ENCODE measurements around the gene FAM168A. TPM values are rescaled to one million over a fixed set of nuclear protein-coding genes. Genes with fewer than 3 reads are reported as not detected.

The FAM168A gene
- total RNA-seq, 4 donors from 2014 or later: 28.8 to 53.5 (median 30.6) TPM

- H3K36me3 ChIP-seq: no peaks in the 10 kb centered on the region
- no peak for TF ChIP-seq EP300 (IDR thresholded peaks at IDR 0.05)
- TF ChIP-seq, protein P1, sequence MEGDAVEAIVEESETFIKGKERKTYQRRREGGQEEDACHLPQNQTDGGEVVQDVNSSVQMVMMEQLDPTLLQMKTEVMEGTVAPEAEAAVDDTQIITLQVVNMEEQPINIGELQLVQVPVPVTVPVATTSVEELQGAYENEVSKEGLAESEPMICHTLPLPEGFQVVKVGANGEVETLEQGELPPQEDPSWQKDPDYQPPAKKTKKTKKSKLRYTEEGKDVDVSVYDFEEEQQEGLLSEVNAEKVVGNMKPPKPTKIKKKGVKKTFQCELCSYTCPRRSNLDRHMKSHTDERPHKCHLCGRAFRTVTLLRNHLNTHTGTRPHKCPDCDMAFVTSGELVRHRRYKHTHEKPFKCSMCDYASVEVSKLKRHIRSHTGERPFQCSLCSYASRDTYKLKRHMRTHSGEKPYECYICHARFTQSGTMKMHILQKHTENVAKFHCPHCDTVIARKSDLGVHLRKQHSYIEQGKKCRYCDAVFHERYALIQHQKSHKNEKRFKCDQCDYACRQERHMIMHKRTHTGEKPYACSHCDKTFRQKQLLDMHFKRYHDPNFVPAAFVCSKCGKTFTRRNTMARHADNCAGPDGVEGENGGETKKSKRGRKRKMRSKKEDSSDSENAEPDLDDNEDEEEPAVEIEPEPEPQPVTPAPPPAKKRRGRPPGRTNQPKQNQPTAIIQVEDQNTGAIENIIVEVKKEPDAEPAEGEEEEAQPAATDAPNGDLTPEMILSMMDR (IDR thresholded peaks at IDR 0.05): no peak
- TF ChIP-seq POLR2A (IDR thresholded peaks at IDR 0.05): no peak
- no peak overlapping the region for H3K27ac ChIP-seq
- no peak overlapping the region for H3K4me3 ChIP-seq
- H3K27me3 ChIP-seq: no peaks in the 10 kb centered on the region
- 69 to 74% methylated on average over 4 of the region's 4 CpGs for WGBS, 2 donors
- H3K4me1 ChIP-seq: peaks cover 0 to 9% (median 0%) of the 10 kb centered on the region in 4 donors
- no peak for DNase-seq (ENCODE audit: low spot score in 2 of 2)
- H3K9me3 ChIP-seq: no peaks in the 10 kb centered on the region
These were observed 25.1 kb upstream of the FAM168A start for GRCh38 chr11:73622926-73623593.

DNA sequence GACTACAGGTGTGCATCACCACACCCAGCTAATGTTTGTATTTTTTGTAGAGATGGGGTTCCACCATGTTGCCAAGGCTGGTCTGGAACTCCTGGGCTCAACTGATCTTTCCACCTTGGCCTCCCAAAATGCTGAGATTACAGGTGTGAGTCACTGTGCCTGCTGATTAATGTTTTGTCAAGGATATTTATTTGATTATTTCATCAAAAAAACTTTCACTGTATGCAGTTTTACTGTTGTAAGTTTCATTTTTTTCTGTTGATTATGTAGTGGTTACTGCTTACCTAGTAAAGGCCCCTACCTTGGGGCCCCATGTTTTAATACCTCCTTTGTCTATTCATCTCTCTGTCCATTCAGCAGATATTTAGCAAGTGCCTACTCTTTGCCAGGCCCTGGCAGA lies 16.7 kb upstream of the FAM168A start:
- no peak for TF ChIP-seq EP300 (IDR thresholded peaks at IDR 0.05)
- TF ChIP-seq, protein P1 (IDR thresholded peaks at IDR 0.05): no peak
- TF ChIP-seq POLR2A (IDR thresholded peaks at IDR 0.05): no peak
- H3K4me3 ChIP-seq: no peak overlapping the region
- H3K4me1 ChIP-seq: no peaks in the 10 kb centered on the region
- H3K27me3 ChIP-seq: no peaks in the 10 kb centered on the region
- no peaks in the 10 kb centered on the region for H3K9me3 ChIP-seq
- DNase-seq (ENCODE audit: low spot score in 2 of 2): no peak
- no peaks in the 10 kb centered on the region for H3K36me3 ChIP-seq
- H3K27ac ChIP-seq: no peak overlapping the region

DNA sequence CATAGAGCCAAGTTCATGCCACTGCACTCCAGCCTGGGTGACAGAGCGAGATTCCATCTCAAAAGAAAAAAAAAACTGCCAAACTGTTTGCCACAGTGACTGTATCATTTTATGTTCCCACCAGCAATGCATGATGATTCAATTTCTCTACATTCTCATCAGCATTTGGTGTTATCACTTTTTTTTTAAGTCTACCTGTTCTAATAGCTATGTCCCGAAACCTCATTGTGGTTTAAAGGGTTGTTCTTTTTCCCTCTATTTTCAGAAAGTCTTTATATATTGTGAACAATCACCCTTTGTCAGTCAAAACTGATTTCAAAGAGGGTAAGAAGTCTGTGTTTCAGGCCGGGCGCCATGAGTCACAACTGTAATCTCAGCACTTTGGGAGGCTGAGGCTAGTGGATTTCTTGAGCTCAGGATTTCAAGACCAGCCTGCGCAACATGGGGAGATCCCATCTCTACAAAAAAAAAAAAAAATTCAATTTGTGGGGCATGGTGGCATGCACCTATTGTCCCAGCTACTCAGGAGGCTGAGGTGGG lies 14.8 kb upstream of the FAM168A start:
- 49 to 50% methylated on average over 5 of the region's 5 CpGs for WGBS, 2 donors
- H3K4me3 ChIP-seq: no peak overlapping the region
- H3K27ac ChIP-seq: no peak overlapping the region
- no peaks in the 10 kb centered on the region for H3K27me3 ChIP-seq
- H3K36me3 ChIP-seq: no peaks in the 10 kb centered on the region
- H3K9me3 ChIP-seq: no peaks in the 10 kb centered on the region
- no peaks in the 10 kb centered on the region for H3K4me1 ChIP-seq
- no peak for DNase-seq (ENCODE audit: low spot score in 2 of 2)
- TF ChIP-seq POLR2A (IDR thresholded peaks at IDR 0.05) (no peak), EP300 (IDR thresholded peaks at IDR 0.05) (no peak)
- TF ChIP-seq, protein P1 (IDR thresholded peaks at IDR 0.05): no peak

DNA sequence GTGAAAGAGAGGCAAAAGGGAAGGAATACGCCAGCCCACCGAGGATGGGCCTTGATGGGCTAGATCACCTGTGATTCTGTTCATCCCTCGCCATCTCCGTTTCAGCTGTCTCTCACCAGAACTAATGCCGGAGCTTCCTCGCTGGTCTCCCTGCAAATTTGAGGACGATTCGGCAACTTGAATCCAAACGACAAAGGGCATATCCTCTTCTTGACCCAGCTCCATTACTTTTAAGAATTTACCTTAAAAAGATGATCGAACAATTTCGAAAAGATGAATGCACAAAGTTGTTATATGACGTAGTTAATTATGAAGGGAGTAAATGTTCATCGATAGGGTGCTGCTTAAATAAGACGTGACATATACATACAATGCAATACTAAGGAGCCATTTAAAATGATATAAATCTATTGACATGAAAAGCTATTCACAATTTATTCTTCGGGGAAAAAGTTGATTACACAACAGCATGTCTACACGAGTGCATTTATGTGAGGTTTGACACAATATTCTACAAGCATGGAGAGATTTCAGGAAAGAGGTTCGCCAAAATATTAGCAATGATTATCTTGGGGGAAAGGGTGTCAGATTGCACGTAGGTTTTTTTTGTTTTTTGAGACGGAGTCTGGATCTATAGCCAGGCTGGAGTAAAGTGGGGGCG lies 937 bp upstream of the FAM168A start:
- H3K4me1 ChIP-seq: peaks cover 0 to 34% (median 14%) of the 10 kb centered on the region in 4 donors
- peak overlapping the region; percentile 57 to 87 (median 78) for H3K4me3 ChIP-seq
- H3K27ac ChIP-seq: peak overlapping the region; percentile 80 to 94 (median 88)
- H3K27me3 ChIP-seq: no peaks in the 10 kb centered on the region
- no peaks in the 10 kb centered on the region for H3K36me3 ChIP-seq
- WGBS, 2 donors: 29 to 38% methylated on average over 20 of the region's 20 CpGs
- no peaks in the 10 kb centered on the region for H3K9me3 ChIP-seq
- no peak for TF ChIP-seq EP300 (IDR thresholded peaks at IDR 0.05)
- no peak for TF ChIP-seq POLR2A (IDR thresholded peaks at IDR 0.05)
- TF ChIP-seq, protein P1 (IDR thresholded peaks at IDR 0.05): no peak
- no peak for DNase-seq (ENCODE audit: low spot score in 2 of 2)

DNA sequence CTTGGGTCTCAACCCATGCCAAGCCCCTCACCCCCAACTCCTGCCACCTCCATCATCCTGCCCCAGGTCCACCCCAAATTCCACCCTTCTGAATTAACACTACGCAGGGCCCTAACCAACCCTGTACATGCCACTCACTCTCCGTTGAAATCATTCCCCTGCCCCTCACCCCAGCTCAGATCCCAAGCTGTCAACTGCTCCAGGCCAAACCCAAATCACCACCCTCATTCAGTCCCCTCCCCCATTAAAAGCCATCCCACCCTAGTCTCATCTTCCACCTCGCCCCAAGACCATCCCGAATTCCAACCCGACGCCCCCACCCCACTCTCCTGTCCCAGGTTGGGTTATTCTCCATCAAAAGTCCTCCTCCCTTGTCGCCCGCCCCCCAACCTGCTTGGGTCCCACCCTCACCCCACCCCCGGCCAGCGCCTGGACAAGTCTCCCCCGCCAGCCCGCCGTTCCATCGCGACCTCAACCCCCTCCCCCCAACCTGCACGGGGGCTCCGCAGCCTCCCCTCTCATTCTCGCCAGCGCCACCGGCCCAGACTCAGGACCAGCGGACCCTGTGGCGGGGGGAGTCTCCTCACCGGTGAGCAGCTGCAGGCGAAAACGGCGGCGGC lies 466 bp downstream of the FAM168A start:
- Histone ChIP-seq H3K4me1 (peaks cover 0 to 35% (median 14%) of the 10 kb centered on the region in 4 donors), H3K36me3 (no peaks in the 10 kb centered on the region), H3K27me3 (no peaks in the 10 kb centered on the region), H3K9me3 (no peaks in the 10 kb centered on the region), H3K4me3 (peak overlapping the region; percentile 57 to 87 (median 78)), H3K27ac (peak overlapping the region; percentile 80 to 94 (median 87))
- TF ChIP-seq, protein P1 (IDR thresholded peaks at IDR 0.05): no peak
- TF ChIP-seq EP300 (IDR thresholded peaks at IDR 0.05): no peak
- TF ChIP-seq POLR2A (IDR thresholded peaks at IDR 0.05): no peak
- DNase-seq (ENCODE audit: low spot score in 2 of 2): no peak
- WGBS, 2 donors: 2 to 3% methylated on average over 15 to 23 of the region's 27 CpGs

Measured in tibial nerve (tissue), 4 donors.